Adrenal gland (tissue), 5 donors: Measurements from ENCODE around the gene MAP7D2.

Source experiments
- CTCF ChIP-seq, 6 experiments: fragments of 450-650 bp in 4 of 6; fragments of 200-600 bp in 2 of 6; sonication (generic) in 1 of 6; IDR thresholded peaks; 1 replicate in 5 of 6; 2 replicates in 1 of 6; pipeline versions ENCODE4 v1.5.1 to v1.8.0; 2016 to 2021; ENCODE audit warnings: antibody characterized with exemption in 6 of 6, mild to moderate bottlenecking in 2 of 6, moderate library complexity in 1 of 6
- POLR2A ChIP-seq, 2 donors: fragments of 450-650 bp; IDR thresholded peaks; one replicate each; pipeline ENCODE4 v1.6.1; 2017; ENCODE audit warnings: antibody characterized with exemption in 2 of 2, mild to moderate bottlenecking in 2 of 2, moderate library complexity in 1 of 2
- donor health status: DM: no; HTN: no; CAD: no.

- TF ChIP-seq CTCF (IDR thresholded peaks at IDR 0.05) (no peak), POLR2A (IDR thresholded peaks at IDR 0.05) (no peak)
Observed at GRCh38 chrX:20067709-20068561, 48.8 kb downstream of the MAP7D2 start.
